Activated CD8-positive, alpha-beta memory T cell treated with anti-CD3 and anti-CD28 coated beads, Interleukin-2, amount 50 U/mL, for 48 hours (primary cell): ENCODE data around the gene SH3RF2.
"Not testable (repeated sequence)": the region's sequence is repeated elsewhere in the genome, so short reads cannot be mapped to it uniquely, and the experiment has no call there.

Source experiments
- DNase-seq: peaks from one replicate; pipeline ENCODE4 v3.0.0-alpha.2; 2020

Gene SH3RF2

GRCh38 chr5:145981589-145982571 lies 45.5 kb downstream of the SH3RF2 start:
- no peak for DNase-seq

GRCh38 chr5:145982572-145983318 lies 46.4 kb downstream of the SH3RF2 start:
- no peak for DNase-seq

GRCh38 chr5:145983446-145983845 lies 47.1 kb downstream of the SH3RF2 start:
- no peak for DNase-seq

GRCh38 chr5:145984072-145984471 lies 47.7 kb downstream of the SH3RF2 start:
- DNase-seq, result no peak

GRCh38 chr5:145987856-145988255 lies 51.5 kb downstream of the SH3RF2 start:
- DNase-seq, result no peak

- DNase-seq, result no peak
Measured at GRCh38 chr5:145988993-145989392, 52.6 kb downstream of the SH3RF2 start.

- no peak for DNase-seq
Measured at GRCh38 chr5:145989428-145989827, 53.0 kb downstream of the SH3RF2 start.

GRCh38 chr5:145990170-145990569 lies 53.8 kb downstream of the SH3RF2 start:
- no peak for DNase-seq

- DNase-seq, result no peak
Measured at GRCh38 chr5:145991044-145991575, 54.7 kb downstream of the SH3RF2 start.

- DNase-seq, result not testable (repeated sequence)
Measured at GRCh38 chr5:145993538-145993937, 57.2 kb downstream of the SH3RF2 start.

GRCh38 chr5:145996135-145996534 lies 59.8 kb downstream of the SH3RF2 start:
- DNase-seq, result no peak

- DNase-seq, result no peak
Measured at GRCh38 chr5:145999208-145999607, 62.8 kb downstream of the SH3RF2 start.

GRCh38 chr5:146000072-146000471 lies 63.7 kb downstream of the SH3RF2 start:
- no peak for DNase-seq

GRCh38 chr5:146001544-146002190 lies 65.3 kb downstream of the SH3RF2 start:
- DNase-seq, result no peak

GRCh38 chr5:146002491-146002890 lies 66.1 kb downstream of the SH3RF2 start:
- DNase-seq, result no peak

- no peak for DNase-seq
Measured at GRCh38 chr5:146003852-146004251, 67.5 kb downstream of the SH3RF2 start.

GRCh38 chr5:146005264-146005663 lies 68.9 kb downstream of the SH3RF2 start:
- DNase-seq, result no peak

- no peak for DNase-seq
Measured at GRCh38 chr5:146005723-146006122, 69.3 kb downstream of the SH3RF2 start.

GRCh38 chr5:146006470-146007190 lies 70.3 kb downstream of the SH3RF2 start:
- no peak for DNase-seq

GRCh38 chr5:146007270-146007669 lies 70.9 kb downstream of the SH3RF2 start:
- no peak for DNase-seq

GRCh38 chr5:146007989-146008388 lies 71.6 kb downstream of the SH3RF2 start:
- DNase-seq, result no peak

- DNase-seq, result no peak
Measured at GRCh38 chr5:146009020-146009419, 72.6 kb downstream of the SH3RF2 start.
